Nucleus accumbens (tissue), 56 donors: ENCODE measurements around the gene IL1R2.

ENCODE experiments used
- DNase-seq, 56 donors: peaks; one replicate each; lab custom pipeline; 2025; lab: John Stamatoyannopoulos, UW

Gene IL1R2

GRCh38 chr2:101972621-101973434 lies 18.9 kb upstream of the IL1R2 start:
- no peak for DNase-seq

- DNase-seq: no peak
These were observed 17.1 kb upstream of the IL1R2 start for GRCh38 chr2:101974663-101975062.

GRCh38 chr2:101975171-101975870 lies 16.4 kb upstream of the IL1R2 start:
- DNase-seq: no peak

- no peak for DNase-seq
These were observed 14.9 kb upstream of the IL1R2 start for GRCh38 chr2:101976891-101977290.

- no peak for DNase-seq
These were observed 11.4 kb upstream of the IL1R2 start for GRCh38 chr2:101980368-101980767.

- no peak for DNase-seq
These were observed 10.7 kb upstream of the IL1R2 start for GRCh38 chr2:101981066-101981465.

GRCh38 chr2:101981504-101981903 lies 10.3 kb upstream of the IL1R2 start:
- no peak for DNase-seq

GRCh38 chr2:101982495-101983029 lies 9.2 kb upstream of the IL1R2 start:
- DNase-seq: no peak

GRCh38 chr2:101983486-101983885 lies 8.3 kb upstream of the IL1R2 start:
- DNase-seq: peak in 5 of 56 donors; percentile 6 to 28 (median 13)

GRCh38 chr2:101983928-101984327 lies 7.8 kb upstream of the IL1R2 start:
- no peak for DNase-seq

- no peak for DNase-seq
These were observed 7.1 kb upstream of the IL1R2 start for GRCh38 chr2:101984656-101985055.

- DNase-seq: no peak
These were observed 6.5 kb upstream of the IL1R2 start for GRCh38 chr2:101985101-101985792.

- DNase-seq: no peak
These were observed 6.0 kb upstream of the IL1R2 start for GRCh38 chr2:101985793-101986164.

- DNase-seq: no peak
These were observed 5.4 kb upstream of the IL1R2 start for GRCh38 chr2:101986376-101986775.

GRCh38 chr2:101986804-101987740 lies 4.7 kb upstream of the IL1R2 start:
- no peak for DNase-seq

GRCh38 chr2:101987832-101988231 lies 3.9 kb upstream of the IL1R2 start:
- DNase-seq: no peak

GRCh38 chr2:101988541-101988940 lies 3.2 kb upstream of the IL1R2 start:
- no peak for DNase-seq

- DNase-seq: no peak
These were observed 1.9 kb upstream of the IL1R2 start for GRCh38 chr2:101989740-101990460.

GRCh38 chr2:101993772-101994171 lies 2.0 kb downstream of the IL1R2 start:
- no peak for DNase-seq
